ENCODE measurements around the gene HRC. TPM values are rescaled to one million over a fixed set of nuclear protein-coding genes. Genes with fewer than 3 reads are reported as not detected.

HRC gene
- total RNA-seq, 1 donor, result not detected

- no peak for TF ChIP-seq CTCF (IDR thresholded peaks at IDR 0.05; ENCODE audit: insufficient read depth, low read length)
- DNase-seq (ENCODE audit: low read depth), result no peak
- H3K4me3 ChIP-seq (ENCODE audit: low read depth, low read length), result no peak overlapping the region
These were observed 43.8 kb downstream of the HRC start for GRCh38 chr19:49111218-49111998.

DNA sequence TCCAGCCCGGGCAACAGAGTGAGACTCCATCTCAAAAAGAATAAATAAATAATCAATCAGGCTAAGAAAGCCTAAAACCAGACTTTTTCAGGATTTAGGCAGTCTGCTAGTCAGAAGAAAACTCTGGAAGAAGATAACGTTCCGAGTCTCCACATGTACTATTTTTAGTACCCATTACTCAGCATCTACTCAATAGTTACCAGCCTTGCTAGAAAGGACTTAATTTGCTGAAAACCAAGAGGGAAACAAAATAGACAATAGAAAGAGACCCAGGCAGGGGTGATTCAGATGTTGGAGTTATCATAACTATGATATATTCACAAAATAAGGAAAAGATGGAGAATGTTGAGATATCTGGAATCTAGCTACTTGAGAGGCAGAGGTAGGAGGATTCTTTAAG, 44.6 kb downstream of the HRC start:
- no peak for TF ChIP-seq CTCF (IDR thresholded peaks at IDR 0.05; ENCODE audit: insufficient read depth, low read length)
- peak; percentile 80 for DNase-seq (ENCODE audit: low read depth)
- no peak overlapping the region for H3K4me3 ChIP-seq (ENCODE audit: low read depth, low read length)

- TF ChIP-seq CTCF (IDR thresholded peaks at IDR 0.05; ENCODE audit: insufficient read depth, low read length), result no peak
- DNase-seq (ENCODE audit: low read depth), result no peak
- H3K4me3 ChIP-seq (ENCODE audit: low read depth, low read length), result no peak overlapping the region
These were observed 45.5 kb downstream of the HRC start for GRCh38 chr19:49109569-49110233.

GRCh38 chr19:49109051-49109450, 46.1 kb downstream of the HRC start:
- H3K4me3 ChIP-seq (ENCODE audit: low read depth, low read length), result no peak overlapping the region
- no peak for DNase-seq (ENCODE audit: low read depth)
- TF ChIP-seq CTCF (IDR thresholded peaks at IDR 0.05; ENCODE audit: insufficient read depth, low read length), result no peak

DNA sequence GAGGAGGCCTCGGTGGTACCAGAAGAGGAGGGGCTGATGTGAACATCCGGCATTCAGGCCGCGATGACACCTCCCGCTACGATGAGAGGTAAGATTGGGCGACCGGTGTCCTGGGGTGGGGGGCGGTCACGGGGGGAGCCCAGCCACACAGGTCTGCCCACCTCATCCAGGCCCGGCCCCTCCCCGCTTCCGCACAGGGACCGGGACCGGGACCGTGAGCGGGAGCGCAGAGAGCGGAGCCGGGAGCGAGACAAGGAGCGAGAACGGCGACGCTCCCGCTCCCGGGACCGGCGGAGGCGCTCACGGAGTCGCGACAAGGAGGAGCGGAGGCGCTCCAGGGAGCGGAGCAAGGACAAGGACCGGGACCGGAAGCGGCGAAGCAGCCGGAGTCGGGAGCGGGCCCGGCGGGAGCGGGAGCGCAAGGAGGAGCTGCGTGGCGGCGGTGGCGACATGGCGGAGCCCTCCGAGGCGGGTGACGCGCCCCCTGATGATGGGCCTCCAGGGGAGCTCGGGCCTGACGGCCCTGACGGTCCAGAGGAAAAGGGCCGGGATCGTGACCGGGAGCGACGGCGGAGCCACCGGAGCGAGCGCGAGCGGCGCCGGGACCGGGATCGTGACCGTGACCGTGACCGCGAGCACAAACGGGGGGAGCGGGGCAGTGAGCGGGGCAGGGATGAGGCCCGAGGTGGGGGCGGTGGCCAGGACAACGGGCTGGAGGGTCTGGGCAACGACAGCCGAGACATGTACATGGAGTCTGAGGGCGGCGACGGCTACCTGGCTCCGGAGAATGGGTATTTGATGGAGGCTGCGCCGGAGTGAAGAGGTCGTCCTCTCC, 47.4 kb downstream of the HRC start:
- no peak for TF ChIP-seq CTCF (IDR thresholded peaks at IDR 0.05; ENCODE audit: insufficient read depth, low read length)
- DNase-seq (ENCODE audit: low read depth), result no peak
- no peak overlapping the region for H3K4me3 ChIP-seq (ENCODE audit: low read depth, low read length)

- H3K4me3 ChIP-seq (ENCODE audit: low read depth, low read length), result no peak overlapping the region
- DNase-seq (ENCODE audit: low read depth), result peak; percentile 41
- TF ChIP-seq CTCF (IDR thresholded peaks at IDR 0.05; ENCODE audit: insufficient read depth, low read length), result peak; percentile 79
These were observed 48.5 kb downstream of the HRC start for GRCh38 chr19:49106648-49107135.
